ENCODE data around the gene CAT.

Gene CAT

GRCh38 chr11:34461215-34461614 lies 22.5 kb downstream of the CAT start:
- DNase-seq = no peak

GRCh38 chr11:34464591-34465051 lies 25.9 kb downstream of the CAT start:
- DNase-seq = no peak

GRCh38 chr11:34466802-34467488 lies 28.2 kb downstream of the CAT start:
- no peak for DNase-seq

- DNase-seq = peak; percentile 45
Observed at GRCh38 chr11:34468209-34468841, 29.6 kb downstream of the CAT start.

- no peak for DNase-seq
Observed at GRCh38 chr11:34473603-34474169, 35.0 kb downstream of the CAT start.

- no peak for DNase-seq
Observed at GRCh38 chr11:34475656-34476055, 36.9 kb downstream of the CAT start.

- no peak for DNase-seq
Observed at GRCh38 chr11:34476849-34477248, 38.1 kb downstream of the CAT start.

- DNase-seq = no peak
Observed at GRCh38 chr11:34478845-34479663, 40.3 kb downstream of the CAT start.

- no peak for DNase-seq
Observed at GRCh38 chr11:34480314-34480713, 41.6 kb downstream of the CAT start.

- DNase-seq = no peak
Observed at GRCh38 chr11:34481307-34481706, 42.6 kb downstream of the CAT start.

- no peak for DNase-seq
Observed at GRCh38 chr11:34483106-34483874, 44.6 kb downstream of the CAT start.

GRCh38 chr11:34487430-34487829 lies 48.7 kb downstream of the CAT start:
- DNase-seq = no peak

GRCh38 chr11:34488855-34489557 lies 50.3 kb downstream of the CAT start:
- DNase-seq = no peak

GRCh38 chr11:34490304-34490703 lies 51.6 kb downstream of the CAT start:
- no peak for DNase-seq

GRCh38 chr11:34492806-34493414 lies 54.2 kb downstream of the CAT start:
- DNase-seq = peak; percentile 46

GRCh38 chr11:34493468-34493867 lies 54.7 kb downstream of the CAT start:
- DNase-seq = no peak

GRCh38 chr11:34493926-34494595 lies 55.3 kb downstream of the CAT start:
- no peak for DNase-seq

- no peak for DNase-seq
Observed at GRCh38 chr11:34495239-34495723, 56.5 kb downstream of the CAT start.

GRCh38 chr11:34495724-34496377 lies 57.1 kb downstream of the CAT start:
- DNase-seq = no peak

Measured in CD4-positive, alpha-beta T cell treated with Interleukin-21 for 1 hour (primary cell).